Measurements from ENCODE around the gene NFKB2. TPM values are rescaled to one million over a fixed set of nuclear protein-coding genes. Genes with fewer than 3 reads are reported as not detected.
A peak's percentile ranks its signal among the peaks of the same experiment; 100 is the strongest.

NFKB2 gene
- total and polyA plus RNA-seq, 2 of the 8 experiments (the other 6 are each of a cell fraction or from before 2014, with no cell fraction given) = 20.4 to 31.4 TPM

MicroRNAs within 50 kb of the gene (microRNA counts, 767-probe panel; counts per million panel counts)
- 879 counts per million, percentile 95 among the panel's probes with 10 or more counts for microRNA hsa-miR-146b-3p
- 879 counts per million, percentile 95 among the panel's probes with 10 or more counts for microRNA hsa-miR-146b-5p

Small RNAs within 50 kb of the gene (microRNA-seq; reads per million reads assigned to microRNA genes)
- 10.6 to 14.0 reads per million in 2 experiments for gene MIR146B (ENCODE audit: borderline microRNAs expressed in 2 of 2, borderline number of aligned reads in 2 of 2, borderline replicate concordance in 1 of 2)

Small RNAs within 50 kb of the gene (small RNA-seq; reads per million reads assigned to genes)
- gene MIR146B (ENCODE audit: insufficient read depth) = 246 reads per million, percentile 98 among the genes with 10 or more reads in this experiment

Other genes starting within 250 kb of the NFKB2 start
- gene NOLC1, start 243.3 kb upstream of the NFKB2 start, total RNA-seq (2021; fragmentation: NEBNext Ultra II Directional; extraction: Animal tissue kit (Norgen Biotek cat#: 25700)) = 191 and 194 TPM in 2 replicates
- gene NOLC1, start 243.3 kb upstream of the NFKB2 start, polyA plus RNA-seq (2011; rRNA removed) = 63.5 and 86.3 TPM in 2 replicates
- gene ELOVL3, start 169.4 kb upstream of the NFKB2 start, total RNA-seq (2021; fragmentation: NEBNext Ultra II Directional; extraction: Animal tissue kit (Norgen Biotek cat#: 25700)) = 0.31 TPM in 1 of 2 replicates, not detected in the other
- 0.19 and 0.27 TPM in 2 replicates for gene ELOVL3, start 169.4 kb upstream of the NFKB2 start, polyA plus RNA-seq (2011; rRNA removed)
- gene PITX3, start 154.2 kb upstream of the NFKB2 start, total RNA-seq (2021; fragmentation: NEBNext Ultra II Directional; extraction: Animal tissue kit (Norgen Biotek cat#: 25700)) = 0.41 and 0.54 TPM in 2 replicates
- gene PITX3, start 154.2 kb upstream of the NFKB2 start, polyA plus RNA-seq (2011; rRNA removed) = 0.18 and 0.22 TPM in 2 replicates
- gene GBF1, start 150.2 kb upstream of the NFKB2 start, total RNA-seq (2021; fragmentation: NEBNext Ultra II Directional; extraction: Animal tissue kit (Norgen Biotek cat#: 25700)) = 24.4 and 25.5 TPM in 2 replicates
- gene GBF1, start 150.2 kb upstream of the NFKB2 start, polyA plus RNA-seq (2011; rRNA removed) = 11.0 and 16.3 TPM in 2 replicates
- 5.6 and 6.0 TPM in 2 replicates for gene PSD, start 23.1 kb downstream of the NFKB2 start, total RNA-seq (2021; fragmentation: NEBNext Ultra II Directional; extraction: Animal tissue kit (Norgen Biotek cat#: 25700))
- gene PSD, start 23.1 kb downstream of the NFKB2 start, polyA plus RNA-seq (2011; rRNA removed) = 5.4 and 8.0 TPM in 2 replicates
- 11.3 and 15.4 TPM in 2 replicates for gene FBXL15, start 25.1 kb downstream of the NFKB2 start, total RNA-seq (2021; fragmentation: NEBNext Ultra II Directional; extraction: Animal tissue kit (Norgen Biotek cat#: 25700))
- gene FBXL15, start 25.1 kb downstream of the NFKB2 start, polyA plus RNA-seq (2011; rRNA removed) = 22.6 and 29.2 TPM in 2 replicates
- 41.7 and 43.6 TPM in 2 replicates for gene CUEDC2, start 36.9 kb downstream of the NFKB2 start, total RNA-seq (2021; fragmentation: NEBNext Ultra II Directional; extraction: Animal tissue kit (Norgen Biotek cat#: 25700))
- gene CUEDC2, start 36.9 kb downstream of the NFKB2 start, polyA plus RNA-seq (2011; rRNA removed) = 55.2 and 66.7 TPM in 2 replicates
- gene C10orf95, start 55.8 kb downstream of the NFKB2 start, total RNA-seq (2021; fragmentation: NEBNext Ultra II Directional; extraction: Animal tissue kit (Norgen Biotek cat#: 25700)) = 0.34 and 0.44 TPM in 2 replicates
- 0.48 and 0.80 TPM in 2 replicates for gene C10orf95, start 55.8 kb downstream of the NFKB2 start, polyA plus RNA-seq (2011; rRNA removed)
- 86.3 and 88.0 TPM in 2 replicates for gene ACTR1A, start 107.0 kb downstream of the NFKB2 start, total RNA-seq (2021; fragmentation: NEBNext Ultra II Directional; extraction: Animal tissue kit (Norgen Biotek cat#: 25700))
- 78.6 and 79.7 TPM in 2 replicates for gene ACTR1A, start 107.0 kb downstream of the NFKB2 start, polyA plus RNA-seq (2011; rRNA removed)
- 9.4 and 10.8 TPM in 2 replicates for gene SUFU, start 108.3 kb downstream of the NFKB2 start, total RNA-seq (2021; fragmentation: NEBNext Ultra II Directional; extraction: Animal tissue kit (Norgen Biotek cat#: 25700))
- gene SUFU, start 108.3 kb downstream of the NFKB2 start, polyA plus RNA-seq (2011; rRNA removed) = 7.0 and 7.1 TPM in 2 replicates
- gene TRIM8, start 248.8 kb downstream of the NFKB2 start, total RNA-seq (2021; fragmentation: NEBNext Ultra II Directional; extraction: Animal tissue kit (Norgen Biotek cat#: 25700)) = 35.4 and 38.8 TPM in 2 replicates
- gene TRIM8, start 248.8 kb downstream of the NFKB2 start, polyA plus RNA-seq (2011; rRNA removed) = 24.9 and 34.6 TPM in 2 replicates